ENCODE measurements around the gene DND1.
A peak's percentile ranks its signal among the peaks of the same experiment; 100 is the strongest.
"Not testable (repeated sequence)": the region's sequence is repeated elsewhere in the genome, so short reads cannot be mapped to it uniquely, and the experiment has no call there.

Gene DND1

DNA sequence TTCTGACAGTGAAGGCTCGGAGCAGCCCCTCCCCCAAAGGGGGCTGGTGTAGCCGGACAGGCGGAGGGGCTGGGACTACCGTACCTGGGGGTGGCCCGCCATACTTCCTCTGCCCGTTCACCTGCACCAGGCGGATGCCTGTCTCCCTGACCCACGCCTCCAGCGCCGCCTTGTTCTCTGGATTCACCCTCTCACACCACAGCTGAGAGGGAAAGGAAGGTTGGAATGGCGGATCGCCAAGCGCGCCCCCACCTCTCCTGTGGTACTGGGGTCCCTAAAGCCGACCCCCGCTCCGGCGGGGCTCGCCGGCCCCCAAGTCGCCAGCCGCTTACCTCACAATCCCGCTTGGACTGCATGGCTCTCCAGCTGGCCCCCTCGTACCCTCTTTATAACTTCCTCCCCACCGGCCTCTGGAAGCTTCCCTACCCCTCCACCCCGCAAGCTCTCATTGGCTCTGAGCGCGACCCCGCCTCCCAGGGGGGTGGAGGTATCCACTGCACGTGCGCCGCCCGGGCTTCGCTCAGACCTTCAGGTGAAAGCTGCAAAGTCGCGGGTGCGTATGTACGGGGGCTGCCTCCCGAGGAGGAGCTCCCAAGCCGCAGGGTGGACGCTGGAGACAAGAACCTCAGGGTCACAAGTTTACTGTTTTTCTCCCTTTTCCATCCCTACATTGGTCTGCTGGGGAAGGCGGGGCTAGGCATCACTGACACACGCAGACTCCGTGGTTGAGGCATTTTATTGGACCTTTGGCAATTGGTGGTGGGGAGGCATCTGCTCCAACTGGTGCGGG, at the start of gene DND1:
TSS of gene DND1 (minus strand) at position 390 of the 790 bp plus-strand sequence. CDS start at position 356, 34 bp downstream.
- DNase-seq (ENCODE audit: low read depth in 3 of 3), result no peak

DNA sequence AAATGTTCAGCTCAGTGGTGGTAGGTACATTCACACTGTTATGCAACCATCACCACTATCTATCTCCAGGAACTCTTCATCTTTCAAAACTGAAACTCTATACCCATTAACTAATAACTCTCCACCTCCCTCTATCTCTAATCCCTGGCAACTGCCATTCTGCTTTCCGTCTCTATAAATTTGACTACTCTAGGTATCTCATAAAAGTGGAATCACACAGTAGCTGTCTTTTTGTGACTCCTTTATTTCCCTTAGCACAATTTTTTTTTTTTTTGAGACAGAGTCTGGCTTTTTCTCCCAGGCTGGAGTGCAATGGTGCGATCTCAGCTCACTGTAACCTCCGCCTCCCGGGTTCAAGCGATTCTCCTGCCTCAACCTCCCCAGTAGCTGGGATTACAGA, 48.0 kb upstream of the DND1 start:
- not testable (repeated sequence) for DNase-seq (ENCODE audit: low read depth in 3 of 3)

DNA sequence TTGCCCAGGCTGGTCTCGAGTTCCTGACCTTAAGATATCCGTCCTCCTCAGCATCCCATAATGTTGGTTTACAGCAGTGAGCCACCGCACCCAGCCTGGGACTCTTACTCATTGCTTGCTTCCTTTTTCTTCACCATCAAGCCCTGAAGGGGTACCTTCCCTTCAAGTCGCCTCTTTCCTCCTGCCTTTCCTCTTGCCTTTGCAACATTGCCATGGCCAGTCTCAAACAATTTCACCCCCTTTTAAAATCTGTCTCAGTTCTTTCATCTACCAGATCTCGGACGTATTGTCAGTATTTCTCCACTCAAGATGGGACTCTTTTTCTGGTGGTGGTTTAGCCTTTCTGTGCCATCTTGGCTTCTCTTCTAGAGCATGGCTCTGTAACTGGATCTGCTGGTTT, 47.4 kb upstream of the DND1 start:
- DNase-seq (ENCODE audit: low read depth in 3 of 3), result not testable (repeated sequence)

DNA sequence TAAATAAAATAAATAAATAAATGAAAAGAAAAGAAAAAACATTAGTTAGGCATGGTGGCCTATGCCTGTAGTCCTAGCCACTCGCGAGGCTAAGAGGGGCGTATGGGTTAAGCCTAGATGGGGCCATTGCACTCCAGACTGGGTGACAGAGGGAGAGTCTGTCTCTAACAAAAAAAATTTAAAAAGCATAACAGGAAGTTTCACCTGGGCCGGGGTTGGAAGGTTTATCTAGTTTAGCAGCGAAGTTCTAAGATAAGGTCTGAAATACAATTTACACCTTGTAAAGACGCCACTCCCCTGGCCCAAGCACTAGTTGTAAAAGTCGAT, 44.9 kb upstream of the DND1 start:
- DNase-seq (ENCODE audit: low read depth in 3 of 3), result no peak

DNA sequence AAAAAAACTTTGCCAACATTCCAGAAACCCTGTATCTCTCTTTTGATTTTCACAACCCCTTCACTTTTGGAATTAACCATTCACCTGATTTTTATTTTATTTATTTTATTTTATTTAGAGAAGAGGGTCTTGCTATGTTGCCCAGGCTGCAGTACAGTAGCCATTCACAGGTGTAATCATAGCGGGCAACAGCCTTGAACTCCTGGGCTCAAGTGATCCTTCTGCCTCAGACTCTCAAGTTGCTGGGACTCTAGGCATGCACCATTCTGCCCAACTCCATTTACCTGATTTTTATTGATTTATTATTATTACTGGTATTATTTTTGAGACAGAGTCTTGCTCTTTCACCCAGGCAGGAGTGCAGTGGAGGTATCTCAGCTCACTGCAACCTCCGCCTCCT, 42.9 kb upstream of the DND1 start:
- DNase-seq (ENCODE audit: low read depth in 3 of 3), result not testable (repeated sequence)

DNA sequence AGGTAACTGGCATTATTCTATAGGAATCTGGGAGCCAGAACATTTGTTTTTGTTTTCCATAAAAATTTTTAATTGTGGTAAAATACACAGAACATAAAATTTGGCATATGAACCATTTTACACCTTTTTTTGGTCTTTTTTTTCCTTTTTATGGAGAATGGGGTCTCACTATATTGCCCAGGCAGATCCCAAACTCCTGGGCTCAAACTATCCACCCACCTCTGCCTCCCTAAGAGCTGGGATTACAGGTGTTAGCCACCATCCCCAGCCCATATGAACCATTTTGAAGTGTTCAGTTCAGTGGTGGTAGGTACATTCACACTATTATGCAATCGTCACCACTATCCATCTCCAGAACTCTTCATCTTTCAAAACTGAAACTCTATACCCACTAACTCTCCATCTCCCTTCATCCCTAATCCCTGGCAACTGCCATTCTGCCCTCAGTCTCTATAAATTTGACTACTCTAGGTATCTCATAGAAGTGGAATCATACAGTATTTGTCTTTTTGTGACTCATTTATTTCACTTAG, 40.3 kb upstream of the DND1 start:
- no peak for DNase-seq (ENCODE audit: low read depth in 3 of 3)

DNA sequence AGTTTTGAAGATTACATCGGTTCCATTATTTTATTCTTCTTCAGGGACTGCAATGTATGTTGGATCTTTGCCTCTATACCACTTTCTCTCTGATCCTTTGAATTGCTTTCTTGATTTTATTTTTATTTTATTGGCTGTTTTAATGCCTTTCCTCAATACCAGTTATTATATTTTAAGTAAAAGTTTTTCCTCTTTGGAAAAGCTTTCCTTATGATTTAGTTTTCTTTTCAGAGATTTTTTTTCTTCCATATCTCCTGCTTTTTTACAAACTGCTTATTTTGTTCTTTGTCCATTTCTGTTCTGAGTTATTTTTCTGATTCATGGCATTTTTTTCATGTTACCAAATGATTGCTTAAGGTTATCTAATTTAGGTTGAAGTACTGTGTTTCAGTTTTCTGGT, 38.4 kb upstream of the DND1 start:
- no peak for DNase-seq (ENCODE audit: low read depth in 3 of 3)

DNA sequence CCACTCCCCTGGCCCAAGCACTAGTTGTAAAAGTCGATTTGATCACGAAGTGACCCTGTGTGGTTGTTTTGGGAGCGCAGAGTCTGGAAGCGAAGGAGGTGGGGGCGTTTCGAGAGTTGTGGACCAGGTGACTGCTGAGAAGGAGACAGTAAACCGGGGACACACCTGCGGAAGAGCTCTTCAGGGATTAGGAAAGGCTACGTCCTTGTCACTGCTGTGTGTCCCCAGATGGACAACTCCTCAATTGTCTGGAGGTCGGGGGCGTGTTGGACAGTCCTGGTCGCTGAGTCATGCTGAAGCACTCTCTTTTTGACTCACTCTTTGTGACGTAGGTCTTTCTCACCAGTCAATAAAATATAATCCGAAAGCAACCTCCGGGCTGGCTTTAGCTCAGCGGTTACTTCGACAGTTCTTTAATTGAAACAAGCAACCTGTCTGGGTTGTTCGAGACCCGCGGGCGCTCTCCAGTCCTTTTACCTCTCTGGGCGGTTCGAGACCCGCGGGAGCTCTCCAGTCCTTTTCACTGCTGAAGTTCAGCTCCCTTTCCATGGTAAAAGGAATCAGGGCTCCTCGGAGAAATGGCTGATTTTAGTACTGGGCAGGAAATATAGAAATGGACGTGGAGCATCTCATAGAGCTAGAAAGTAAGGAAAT, 37.6 kb upstream of the DND1 start:
- DNase-seq (ENCODE audit: low read depth in 3 of 3), result peak; percentile 74 to 86 (median 80)

DNA sequence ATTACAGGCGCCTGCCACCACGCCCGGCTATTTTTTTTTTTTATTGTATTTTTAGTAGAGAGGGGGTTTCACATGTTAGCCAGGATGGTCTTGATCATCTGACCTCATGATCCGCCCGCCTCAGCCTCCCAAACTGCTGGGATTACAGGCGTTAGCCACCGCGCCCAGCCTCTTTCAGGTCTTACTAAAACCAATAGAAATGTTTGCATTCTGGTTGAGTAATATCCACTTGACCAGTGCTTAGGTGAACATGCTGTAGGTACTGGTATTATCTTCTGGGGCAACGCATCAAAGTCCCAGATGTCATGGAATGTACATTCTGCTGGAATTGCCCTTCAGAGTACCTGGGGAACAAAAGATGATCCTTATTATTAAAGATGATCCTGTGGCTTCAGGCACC, 35.4 kb upstream of the DND1 start:
- DNase-seq (ENCODE audit: low read depth in 3 of 3), result not testable (repeated sequence)

DNA sequence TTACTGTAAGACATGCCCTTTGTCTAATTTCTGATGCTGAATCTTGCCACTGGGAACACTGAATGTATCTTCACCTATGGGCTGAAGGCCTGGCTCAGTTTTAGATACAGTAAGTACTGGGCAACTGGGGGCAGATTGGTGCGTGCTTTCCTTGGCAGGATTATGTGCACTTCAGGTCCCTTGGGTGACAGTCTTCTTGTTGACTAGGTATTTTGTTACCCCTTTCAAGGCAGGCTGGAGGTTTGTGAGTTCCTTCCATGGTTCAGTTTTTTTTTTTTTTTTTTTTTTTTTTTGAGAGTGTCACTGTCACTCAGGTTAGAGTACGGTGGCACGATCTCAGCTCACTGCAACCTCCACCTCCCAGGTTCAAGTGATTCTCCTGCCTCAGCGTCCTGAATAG, 34.4 kb upstream of the DND1 start:
- DNase-seq (ENCODE audit: low read depth in 3 of 3), result no peak

DNA sequence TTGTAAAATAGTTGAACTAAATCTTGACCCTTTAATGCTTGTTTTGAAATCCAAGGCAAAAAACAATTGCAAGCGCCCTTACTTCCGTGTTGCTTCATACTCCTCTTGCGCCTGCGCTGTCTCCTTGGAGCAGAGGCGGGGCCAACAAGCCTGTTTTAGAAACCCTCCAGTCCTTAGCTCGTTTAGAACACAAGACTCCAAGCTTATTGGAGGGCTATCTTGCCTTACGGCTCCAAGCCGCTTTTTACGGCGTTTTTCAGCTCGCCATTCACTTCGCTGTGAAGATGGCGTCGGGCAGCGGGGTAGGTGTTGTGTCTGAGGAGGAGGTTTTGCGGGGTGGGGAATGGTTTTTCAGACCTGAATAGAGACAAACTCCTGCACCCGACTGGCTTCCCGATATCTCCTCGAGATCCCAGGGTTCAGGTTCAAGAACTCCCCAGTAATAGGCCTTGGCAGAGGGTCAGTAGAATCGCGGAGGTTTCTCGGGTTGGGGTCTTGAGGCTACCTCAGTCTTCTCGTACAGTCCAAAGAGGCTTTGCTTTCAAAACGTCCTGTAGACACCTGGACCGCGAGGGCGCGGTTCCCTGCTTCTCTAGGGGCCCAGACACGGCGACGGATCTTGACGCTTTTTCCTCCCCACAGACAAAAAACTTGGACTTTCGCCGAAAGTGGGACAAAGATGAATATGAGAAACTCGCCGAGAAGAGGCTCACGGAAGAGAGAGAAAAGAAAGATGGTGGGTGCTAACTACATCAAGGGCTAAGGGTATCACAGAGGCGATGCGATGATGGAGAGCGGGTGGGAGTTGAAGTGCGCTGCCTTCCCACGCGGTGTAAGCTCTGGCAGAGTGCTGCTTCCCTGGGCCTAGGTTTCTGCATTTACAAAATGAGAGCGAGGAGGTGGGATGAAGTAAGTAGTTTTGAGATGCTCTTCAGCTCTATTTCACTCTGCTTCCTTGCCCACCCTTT, 27.1 kb upstream of the DND1 start, which contains the start of gene ZMAT2:
TSS of gene ZMAT2 (plus strand) at position 271 of the 968 bp plus-strand sequence. CDS start at position 285, 14 bp downstream.
- peak; percentile 79 to 90 (median 81) for DNase-seq (ENCODE audit: low read depth in 3 of 3)

DNA sequence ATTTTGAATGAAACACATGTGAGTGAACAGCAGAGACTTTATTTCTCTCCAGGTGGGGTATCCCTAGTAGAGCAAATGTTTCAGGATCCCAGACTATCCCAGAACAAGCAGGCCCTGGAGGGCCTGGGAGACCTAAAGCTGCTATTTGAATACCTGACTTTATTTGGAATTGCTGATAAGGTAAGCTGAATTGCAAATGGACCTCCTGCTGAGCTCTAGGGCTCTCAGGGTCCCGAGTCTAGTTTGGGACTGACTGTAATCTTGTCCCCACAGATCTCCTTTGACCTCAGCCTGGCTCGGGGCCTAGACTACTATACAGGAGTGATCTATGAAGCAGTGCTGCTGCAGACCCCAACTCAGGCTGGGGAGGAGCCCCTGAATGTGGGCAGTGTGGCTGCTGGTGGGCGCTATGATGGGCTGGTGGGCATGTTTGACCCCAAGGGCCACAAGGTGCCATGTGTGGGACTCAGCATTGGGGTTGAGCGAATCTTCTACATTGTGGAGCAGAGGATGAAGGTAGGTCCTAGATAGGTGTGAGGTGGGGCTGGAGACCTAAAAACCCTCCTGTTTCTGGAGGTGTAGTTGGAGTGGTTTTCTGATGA, 23.6 kb upstream of the DND1 start:
- no peak for DNase-seq (ENCODE audit: low read depth in 3 of 3)

DNA sequence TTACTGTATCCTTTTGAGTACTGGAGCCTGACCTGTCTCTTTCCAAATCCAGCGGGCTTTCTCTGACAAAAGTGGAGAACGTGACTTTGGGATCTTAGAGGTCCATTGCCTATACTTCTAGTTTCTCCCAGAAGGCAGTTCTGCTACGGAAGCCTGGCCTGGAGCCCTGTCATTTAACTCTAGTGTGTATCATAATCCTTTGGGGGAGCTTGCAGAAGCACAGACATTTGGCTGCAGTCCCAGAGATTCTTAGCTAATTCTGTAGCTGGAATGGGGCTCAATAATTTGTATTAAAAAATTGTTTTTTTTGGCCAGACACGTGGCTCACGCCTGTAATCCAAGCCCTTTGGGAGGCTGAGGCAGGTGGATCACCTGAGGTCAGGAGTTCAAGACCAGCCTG, 20.9 kb upstream of the DND1 start:
- DNase-seq (ENCODE audit: low read depth in 3 of 3), result no peak

DNA sequence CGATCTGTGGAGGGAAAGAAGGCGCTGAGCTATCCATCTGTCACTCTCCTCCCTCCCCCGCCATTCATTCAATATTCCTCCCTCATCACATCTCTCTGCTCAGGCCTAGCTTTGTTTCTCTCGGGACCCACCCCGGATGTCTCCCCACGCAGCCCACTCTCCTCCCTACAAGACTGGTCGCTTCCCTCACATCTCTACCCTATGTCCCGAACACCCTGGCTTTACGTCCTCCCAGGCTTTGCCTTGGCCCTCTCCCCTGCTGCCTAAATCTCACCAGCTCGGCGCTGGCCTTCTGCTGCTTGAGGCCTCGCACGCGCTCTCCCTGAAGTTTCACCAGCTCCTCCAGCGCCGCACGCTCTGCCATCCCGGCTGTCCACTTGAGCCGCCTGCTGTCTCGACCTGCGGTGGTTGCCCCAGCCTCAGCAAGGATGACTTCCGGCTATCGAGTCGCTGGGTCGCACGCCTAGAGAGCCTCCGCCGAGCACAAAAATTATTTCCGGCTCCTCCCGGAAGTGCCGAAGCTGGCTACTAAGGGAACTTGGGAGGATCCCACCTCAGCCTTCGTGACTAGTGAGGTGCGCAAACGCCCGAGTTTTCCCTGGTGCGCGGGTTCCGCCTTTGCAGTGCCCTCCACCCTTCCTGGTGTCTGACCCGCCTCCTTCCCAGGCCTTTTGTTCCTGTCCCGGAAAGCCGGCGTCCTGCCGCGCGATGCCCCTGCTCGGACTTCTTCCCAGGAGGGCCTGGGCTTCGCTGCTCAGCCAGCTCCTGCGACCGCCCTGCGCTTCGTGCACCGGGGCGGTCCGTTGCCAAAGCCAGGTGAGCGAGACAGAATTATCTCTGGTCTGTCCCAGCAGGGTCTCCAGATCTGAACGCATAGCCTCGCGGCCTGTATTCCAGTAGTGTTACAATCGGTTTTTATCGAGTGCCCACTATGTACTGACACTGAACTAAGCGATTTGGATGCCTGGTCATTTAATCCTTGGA, 17.9 kb upstream of the DND1 start, which contains the start of the genes HARS1 and HARS2:
TSS of gene HARS1 (minus strand) at position 430 of the 984 bp plus-strand sequence. CDS start at position 364, 66 bp downstream.
TSS of gene HARS2 (plus strand) at position 515 of the 984 bp plus-strand sequence. CDS start at position 709, 194 bp downstream.
- DNase-seq (ENCODE audit: low read depth in 3 of 3), result peak; percentile 75 to 85 (median 77)

DNA sequence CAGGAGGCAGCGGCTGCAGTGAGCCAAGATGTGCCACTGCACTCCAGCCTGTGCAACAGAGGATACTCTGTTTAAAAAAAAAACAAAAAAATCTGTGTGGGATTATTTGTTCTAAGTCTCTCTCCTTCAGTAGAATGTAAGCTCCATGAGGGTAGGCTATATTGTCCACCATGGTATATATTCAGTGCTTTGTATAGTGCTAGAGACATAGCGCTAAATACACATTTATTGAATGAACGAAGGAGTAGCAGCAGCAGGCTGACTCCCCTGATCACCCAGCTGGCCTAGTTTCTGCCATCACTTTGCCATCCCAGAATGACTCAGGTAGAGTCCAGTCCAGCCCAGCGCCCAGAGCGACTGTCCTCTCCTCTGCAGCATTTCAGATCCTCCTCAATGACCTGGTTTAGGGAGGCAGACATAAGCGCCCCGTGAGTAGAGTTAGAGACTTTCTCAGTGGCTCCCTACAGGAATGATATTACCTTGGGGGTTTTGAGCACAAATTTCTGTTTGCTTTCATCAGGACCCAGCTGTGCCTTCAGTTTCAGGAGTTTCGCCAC, 17.1 kb upstream of the DND1 start:
- no peak for DNase-seq (ENCODE audit: low read depth in 3 of 3)

DNA sequence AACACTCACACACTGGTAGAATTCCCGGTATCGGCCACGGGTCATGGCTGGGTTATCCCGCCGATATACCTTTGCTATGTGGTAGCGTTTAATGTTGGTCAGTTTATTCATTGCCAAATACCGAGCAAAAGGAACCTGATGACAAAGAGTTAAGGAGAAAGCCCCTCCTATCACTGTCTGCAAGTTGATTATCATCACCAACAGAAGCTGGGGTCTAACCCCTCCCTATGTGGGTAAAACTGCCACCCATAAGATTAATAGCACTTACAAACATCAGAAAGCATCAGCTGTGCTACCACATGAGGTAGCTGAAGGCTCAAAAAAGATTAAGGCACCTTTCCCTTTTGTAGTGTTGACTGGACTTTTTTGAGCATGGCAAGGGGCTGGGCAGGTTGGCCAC, 5.6 kb upstream of the DND1 start:
- DNase-seq (ENCODE audit: low read depth in 3 of 3), result no peak

DNA sequence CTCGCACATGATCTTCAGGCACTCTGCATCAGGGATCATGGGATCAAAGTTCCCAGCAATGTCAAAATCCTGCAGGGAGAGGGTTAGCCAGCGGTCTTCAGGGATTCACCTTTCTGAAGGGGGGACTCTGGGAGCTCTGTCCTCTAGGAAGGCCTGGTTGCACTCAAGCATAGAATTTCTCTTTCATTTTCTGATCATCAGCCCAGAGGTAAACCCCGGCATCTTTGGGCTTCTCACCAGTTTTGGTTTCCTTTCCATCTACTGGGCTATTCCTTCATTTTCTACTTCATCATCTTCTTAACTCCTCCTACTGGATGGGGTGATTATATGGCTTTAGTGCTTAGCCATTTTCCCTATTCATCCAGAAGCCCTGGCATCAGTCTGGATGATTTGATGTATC, 4.6 kb upstream of the DND1 start:
- no peak for DNase-seq (ENCODE audit: low read depth in 3 of 3)

DNA sequence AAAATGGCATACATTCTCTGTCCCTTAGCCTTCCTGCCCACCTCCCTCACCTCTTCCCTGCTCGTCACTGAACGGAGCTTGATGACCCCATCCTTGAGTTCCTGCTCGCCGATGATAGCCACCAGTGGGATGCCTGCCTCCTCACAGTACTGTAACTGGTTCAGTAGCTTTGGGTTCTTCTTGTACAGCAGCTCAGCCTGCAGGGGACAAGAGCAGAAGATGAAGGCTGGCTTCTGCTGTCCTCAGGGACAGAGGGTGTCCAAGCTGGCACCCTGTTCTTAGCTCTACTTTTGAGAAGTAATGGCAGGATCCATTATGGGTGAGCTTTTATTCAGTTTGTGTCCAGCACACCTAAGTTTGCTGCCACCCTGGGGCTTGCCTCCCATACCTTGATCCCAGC, 1.3 kb upstream of the DND1 start:
- no peak for DNase-seq (ENCODE audit: low read depth in 3 of 3)

DNA sequence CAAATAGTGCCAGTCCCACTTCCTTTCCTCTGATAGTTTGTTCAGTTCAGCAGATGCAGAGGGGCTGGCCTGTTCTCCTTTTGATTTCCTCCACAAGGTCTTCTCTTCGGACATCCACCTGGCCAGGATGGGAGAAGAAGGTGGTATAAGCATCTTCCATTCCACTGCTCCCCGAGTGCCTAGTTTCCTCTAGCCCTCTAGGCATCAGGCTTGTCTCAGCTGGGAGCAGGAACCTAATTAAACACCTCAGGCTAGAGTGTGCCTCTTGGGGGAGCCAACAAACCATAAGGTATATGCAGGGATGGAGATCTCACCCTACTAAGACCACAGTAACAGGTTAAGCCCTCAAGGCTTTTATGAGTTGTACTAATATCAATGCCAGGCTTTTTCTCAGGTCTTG, 835 bp upstream of the DND1 start:
- no peak for DNase-seq (ENCODE audit: low read depth in 3 of 3)

Data from stimulated activated CD4-positive, alpha-beta T cell treated with anti-CD3 and anti-CD28 coated beads, TNF-alpha, amount 100 ng/mL, for 48 hours (primary cell).